Central memory CD8-positive, alpha-beta T cell (primary cell): ENCODE measurements around the gene SLIT2.

Experiments used
- ATAC-seq: fragments of 150-1000 bp; cut with Tn5 transposase; replicated peaks from 2 replicates; pipeline ENCODE4 v1.10.0; 2022; ENCODE audit warnings: mild to moderate bottlenecking, moderate FRiP score, moderate number of reproducible peaks; ENCODE audit not compliant: poor library complexity, severe bottlenecking; ENCODE audit errors: extremely low read depth
- DNase-seq, 2 donors: peaks; one replicate each; pipeline ENCODE4 v3.0.0; 2021; ENCODE audit warnings: low spot score in 2 of 2
- H3K27ac Mint-ChIP-seq: one replicate; pipeline ENCODE4 v1.8.0; 2022; ENCODE audit warnings: low read depth, mild to moderate bottlenecking, moderate library complexity, mixed read lengths
- H3K27me3 Mint-ChIP-seq: one replicate; pipeline ENCODE4 v1.8.0; 2022; ENCODE audit warnings: mixed read lengths
- H3K36me3 Mint-ChIP-seq: one replicate; pipeline ENCODE4 v1.8.0; 2022; ENCODE audit warnings: mild to moderate bottlenecking, moderate library complexity, mixed read lengths; ENCODE audit not compliant: insufficient read depth
- H3K4me1 Mint-ChIP-seq: one replicate; pipeline ENCODE4 v1.8.0; 2022; ENCODE audit warnings: mixed read lengths
- H3K4me3 Mint-ChIP-seq: one replicate; pipeline ENCODE4 v1.8.0; 2022; ENCODE audit warnings: mild to moderate bottlenecking, moderate library complexity, mixed read lengths
- H3K9me3 Mint-ChIP-seq: one replicate; pipeline ENCODE4 v1.8.0; 2022; ENCODE audit warnings: mixed read lengths

SLIT2 gene

GRCh38 chr4:20253735-20254409, 2.2 kb downstream of the SLIT2 start:
- H3K4me3 Mint-ChIP-seq, result no peak overlapping the region
- no peak overlapping the region for H3K27ac Mint-ChIP-seq
- peaks cover 36% of the 10 kb centered on the region for H3K27me3 Mint-ChIP-seq
- DNase-seq, result no peak
- no peaks in the 10 kb centered on the region for H3K4me1 Mint-ChIP-seq
- peaks cover 2% of the 10 kb centered on the region for H3K36me3 Mint-ChIP-seq
- peaks cover 4% of the 10 kb centered on the region for H3K9me3 Mint-ChIP-seq
- ATAC-seq, result no peak

- DNase-seq (no peak), ATAC-seq (no peak)
- no peaks in the 10 kb centered on the region for H3K4me1 Mint-ChIP-seq
- peaks cover 2% of the 10 kb centered on the region for H3K36me3 Mint-ChIP-seq
- peaks cover 4% of the 10 kb centered on the region for H3K9me3 Mint-ChIP-seq
- H3K27ac Mint-ChIP-seq, result no peak overlapping the region
- H3K27me3 Mint-ChIP-seq, result peaks cover 36% of the 10 kb centered on the region
- H3K4me3 Mint-ChIP-seq, result no peak overlapping the region
Observed at GRCh38 chr4:20254511-20255250, 3.0 kb downstream of the SLIT2 start.

GRCh38 chr4:20255251-20255586, 3.5 kb downstream of the SLIT2 start:
- Mint-ChIP-seq H3K27me3 (peaks cover 35% of the 10 kb centered on the region), H3K4me3 (no peak overlapping the region)
- no peak for DNase-seq

DNA sequence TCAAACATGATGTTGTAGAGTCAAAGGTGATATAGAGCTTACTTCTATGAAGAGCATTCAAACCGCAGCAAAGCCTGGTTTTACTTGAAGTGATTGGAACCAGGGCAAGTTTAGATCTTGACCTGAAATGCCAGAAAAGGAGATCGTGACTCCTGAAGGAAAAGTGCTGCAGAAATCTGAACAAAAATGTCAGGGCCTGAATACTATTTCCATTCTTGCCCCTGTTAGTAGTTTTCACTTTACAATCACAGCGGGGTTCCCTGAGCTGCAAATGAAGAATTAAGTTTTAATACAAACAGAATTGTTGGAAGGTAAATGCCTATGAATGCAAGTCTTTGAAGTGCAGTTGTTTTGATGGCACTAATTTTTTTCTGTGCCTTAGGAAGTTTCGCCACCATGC, 4.1 kb downstream of the SLIT2 start:
- Mint-ChIP-seq H3K27ac (no peak overlapping the region), H3K9me3 (peaks cover 4% of the 10 kb centered on the region), H3K4me1 (no peaks in the 10 kb centered on the region), H3K27me3 (peaks cover 29% of the 10 kb centered on the region), H3K4me3 (no peak overlapping the region), H3K36me3 (no peaks in the 10 kb centered on the region)
- DNase-seq (no peak), ATAC-seq (no peak)

More at GRCh38 chr4:20255251-20255586, 3.5 kb downstream of the SLIT2 start:
- no peak for ATAC-seq
- no peak overlapping the region for H3K27ac Mint-ChIP-seq
- H3K9me3 Mint-ChIP-seq, result peaks cover 4% of the 10 kb centered on the region
- no peaks in the 10 kb centered on the region for H3K4me1 Mint-ChIP-seq
- H3K36me3 Mint-ChIP-seq, result peaks cover 2% of the 10 kb centered on the region

DNA sequence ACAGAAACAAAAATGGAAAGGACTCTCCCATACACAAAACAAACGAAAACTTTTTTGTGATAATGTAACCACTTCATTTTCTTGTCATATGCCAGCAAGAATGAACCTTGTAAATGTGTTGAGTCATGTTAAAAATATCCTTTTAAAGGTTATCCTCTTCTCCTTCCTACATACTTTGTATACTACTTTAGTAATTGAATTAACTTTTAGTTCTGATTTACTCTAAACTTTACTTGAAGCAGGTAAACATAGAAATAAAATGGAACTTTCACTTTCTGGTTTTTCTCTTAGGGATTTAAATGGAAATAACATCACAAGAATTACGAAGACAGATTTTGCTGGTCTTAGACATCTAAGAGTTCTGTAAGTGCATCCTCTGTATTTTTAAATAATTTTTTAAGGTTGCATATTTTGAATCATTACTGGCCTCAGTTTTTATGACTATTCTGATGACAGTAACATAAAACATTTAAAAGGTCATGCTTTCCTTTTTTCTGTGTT, 4.7 kb downstream of the SLIT2 start:
- ATAC-seq, result no peak
- Mint-ChIP-seq H3K9me3 (peaks cover 4% of the 10 kb centered on the region), H3K27ac (no peak overlapping the region), H3K36me3 (no peaks in the 10 kb centered on the region), H3K4me1 (no peaks in the 10 kb centered on the region), H3K4me3 (no peak overlapping the region), H3K27me3 (peaks cover 23% of the 10 kb centered on the region)
- no peak for DNase-seq

DNA sequence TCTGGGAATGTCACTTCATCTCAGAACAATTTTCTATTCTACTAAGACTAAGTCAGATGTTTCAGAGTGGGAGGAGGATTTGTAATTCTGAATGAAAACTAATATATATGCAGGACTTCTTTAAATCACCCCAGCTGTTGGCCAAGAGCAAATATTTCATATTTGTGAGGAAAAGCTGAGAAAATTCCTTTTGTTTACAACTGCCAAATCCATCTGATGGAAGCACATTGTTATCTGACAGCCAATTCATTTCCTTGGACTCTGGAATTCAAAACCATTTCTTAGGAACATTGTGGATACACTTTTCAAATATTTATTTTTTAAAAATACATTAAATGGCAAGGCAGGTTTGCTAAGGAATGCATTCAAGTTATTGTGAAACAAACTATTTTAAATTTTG, 8.0 kb downstream of the SLIT2 start:
- DNase-seq (no peak), ATAC-seq (no peak)
- no peaks in the 10 kb centered on the region for H3K36me3 Mint-ChIP-seq
- no peak overlapping the region for H3K4me3 Mint-ChIP-seq
- H3K27me3 Mint-ChIP-seq, result peaks cover 9% of the 10 kb centered on the region
- H3K4me1 Mint-ChIP-seq, result no peaks in the 10 kb centered on the region
- H3K27ac Mint-ChIP-seq, result no peak overlapping the region
- peaks cover 14% of the 10 kb centered on the region for H3K9me3 Mint-ChIP-seq

- Mint-ChIP-seq H3K9me3 (peaks cover 10% of the 10 kb centered on the region), H3K4me1 (no peaks in the 10 kb centered on the region), H3K27ac (no peak overlapping the region), H3K36me3 (no peaks in the 10 kb centered on the region), H3K4me3 (no peak overlapping the region), H3K27me3 (no peaks in the 10 kb centered on the region)
- DNase-seq, result no peak
- ATAC-seq, result no peak
Observed at GRCh38 chr4:20260821-20261220, 9.1 kb downstream of the SLIT2 start.

- DNase-seq (no peak), ATAC-seq (no peak)
- Mint-ChIP-seq H3K9me3 (peaks cover 10% of the 10 kb centered on the region), H3K36me3 (peaks cover 1% of the 10 kb centered on the region), H3K27me3 (no peaks in the 10 kb centered on the region), H3K27ac (no peak overlapping the region), H3K4me3 (no peak overlapping the region), H3K4me1 (no peaks in the 10 kb centered on the region)
Observed at GRCh38 chr4:20262221-20262620, 10.5 kb downstream of the SLIT2 start.

- H3K4me1 Mint-ChIP-seq, result no peaks in the 10 kb centered on the region
- H3K36me3 Mint-ChIP-seq, result peaks cover 1% of the 10 kb centered on the region
- no peak for DNase-seq
- H3K9me3 Mint-ChIP-seq, result peaks cover 10% of the 10 kb centered on the region
- H3K27me3 Mint-ChIP-seq, result no peaks in the 10 kb centered on the region
- no peak overlapping the region for H3K4me3 Mint-ChIP-seq
- ATAC-seq, result no peak
- no peak overlapping the region for H3K27ac Mint-ChIP-seq
Observed at GRCh38 chr4:20264688-20265087, 13.0 kb downstream of the SLIT2 start.

GRCh38 chr4:20265726-20266125, 14.0 kb downstream of the SLIT2 start:
- Mint-ChIP-seq H3K4me3 (no peak overlapping the region), H3K27ac (no peak overlapping the region), H3K27me3 (no peaks in the 10 kb centered on the region), H3K36me3 (peaks cover 1% of the 10 kb centered on the region), H3K9me3 (peaks cover 10% of the 10 kb centered on the region), H3K4me1 (no peaks in the 10 kb centered on the region)
- DNase-seq, result no peak
- no peak for ATAC-seq

GRCh38 chr4:20266215-20267082, 14.7 kb downstream of the SLIT2 start:
- Mint-ChIP-seq H3K27me3 (no peaks in the 10 kb centered on the region), H3K4me1 (no peaks in the 10 kb centered on the region), H3K27ac (no peak overlapping the region), H3K36me3 (peaks cover 1% of the 10 kb centered on the region), H3K9me3 (peaks cover 10% of the 10 kb centered on the region), H3K4me3 (no peak overlapping the region)
- DNase-seq (no peak), ATAC-seq (no peak)

DNA sequence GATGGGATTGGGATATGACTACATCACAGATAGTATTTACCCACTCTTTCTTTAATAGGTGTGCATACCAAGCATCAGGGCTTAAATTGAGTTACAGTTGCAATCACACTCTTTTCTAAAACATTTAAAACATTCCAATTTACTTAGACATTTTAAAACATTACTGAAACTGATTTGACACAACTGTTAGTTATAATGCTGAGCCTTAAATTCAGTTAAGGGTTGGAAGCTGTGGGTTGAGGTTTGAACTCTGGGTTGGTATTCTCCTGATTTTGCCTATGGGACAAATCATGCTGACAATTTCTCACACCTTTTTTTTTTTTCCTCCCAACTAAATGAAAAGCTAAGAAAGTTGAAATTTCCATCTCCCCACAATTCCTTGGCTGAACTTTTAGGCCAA, 16.3 kb downstream of the SLIT2 start:
- no peak for DNase-seq
- Mint-ChIP-seq H3K9me3 (peaks cover 11% of the 10 kb centered on the region), H3K4me1 (no peaks in the 10 kb centered on the region), H3K27ac (no peak overlapping the region), H3K4me3 (no peak overlapping the region), H3K27me3 (no peaks in the 10 kb centered on the region), H3K36me3 (peaks cover 1% of the 10 kb centered on the region)
- ATAC-seq, result no peak
